KMS-11 (cell line): ENCODE results near the gene UGT1A7.

Source experiments
- H2AFZ ChIP-seq: fragments of 200-600 bp; sonication (generic); 2 replicates; pipeline ENCODE4 v1.6.1; 2016; ENCODE audit warnings: antibody characterized with exemption, mixed run types, low read depth
- H3K27ac ChIP-seq: fragments of 200-600 bp; sonication (generic); 2 replicates; pipeline ENCODE4 v1.6.1; 2016; ENCODE audit warnings: mild to moderate bottlenecking, mixed run types
- H3K27me3 ChIP-seq: fragments of 200-600 bp; sonication (generic); 2 replicates; pipeline ENCODE4 v1.6.1; 2017; ENCODE audit warnings: mild to moderate bottlenecking, low read depth, mixed run types, moderate library complexity; ENCODE audit not compliant: insufficient read depth
- H3K36me3 ChIP-seq: fragments of 200-600 bp; sonication (generic); 2 replicates; pipeline ENCODE4 v1.6.1; 2017; ENCODE audit warnings: mild to moderate bottlenecking, mixed run types; ENCODE audit not compliant: insufficient read depth
- H3K4me1 ChIP-seq: fragments of 200-600 bp; sonication (generic); 2 replicates; pipeline ENCODE4 v1.6.1; 2016; ENCODE audit warnings: mild to moderate bottlenecking, low read depth, mixed run types; ENCODE audit not compliant: poor library complexity, severe bottlenecking
- H3K4me2 ChIP-seq: fragments of 200-600 bp; sonication (generic); 2 replicates; pipeline ENCODE4 v1.7.0; 2016; ENCODE audit warnings: mild to moderate bottlenecking, mixed run types
- H3K4me3 ChIP-seq: fragments of 200-600 bp; sonication (generic); IDR thresholded peaks from 2 replicates; pipeline ENCODE4 v1.6.1; 2017; ENCODE audit warnings: low read depth, low read length, mixed read lengths; ENCODE audit not compliant: insufficient read depth
- H3K79me2 ChIP-seq: fragments of 200-600 bp; sonication (generic); 2 replicates; pipeline ENCODE4 v1.6.1; 2016; ENCODE audit warnings: low read depth, mixed run types; ENCODE audit not compliant: insufficient read depth
- H3K9ac ChIP-seq: fragments of 200-600 bp; sonication (generic); 2 replicates; pipeline ENCODE4 v1.6.1; 2016; ENCODE audit warnings: mild to moderate bottlenecking, mixed run types
- H4K20me1 ChIP-seq: fragments of 200-600 bp; sonication (generic); 2 replicates; pipeline ENCODE4 v1.6.1; 2016; ENCODE audit warnings: mild to moderate bottlenecking, mixed run types; ENCODE audit not compliant: insufficient read depth
- CTCF ChIP-seq: fragments of 200-600 bp; sonication (generic); conservative IDR thresholded peaks from 2 replicates; pipeline ENCODE4 v1.6.1; 2017; ENCODE audit warnings: low read depth, mild to moderate bottlenecking, antibody characterized with exemption, low read length, moderate library complexity, mixed read lengths

UGT1A7 gene

GRCh38 chr2:233803292-233803911 is 121.7 kb downstream of the UGT1A7 start:
- TF ChIP-seq CTCF = no peak
- Histone ChIP-seq H3K27ac (no peak overlapping the region), H3K4me2 (no peak overlapping the region), H4K20me1 (no peaks in the 10 kb centered on the region), H3K36me3 (no peaks in the 10 kb centered on the region), H2AFZ (no peak overlapping the region), H3K9ac (no peak overlapping the region), H3K79me2 (no peaks in the 10 kb centered on the region), H3K4me1 (no peaks in the 10 kb centered on the region), H3K4me3 (no peak overlapping the region), H3K27me3 (no peaks in the 10 kb centered on the region)

GRCh38 chr2:233803994-233804393 is 122.3 kb downstream of the UGT1A7 start:
- H3K79me2 ChIP-seq = no peaks in the 10 kb centered on the region
- no peaks in the 10 kb centered on the region for H3K4me1 ChIP-seq
- H4K20me1 ChIP-seq = no peaks in the 10 kb centered on the region
- no peak overlapping the region for H3K27ac ChIP-seq
- no peak overlapping the region for H3K9ac ChIP-seq
- H2AFZ ChIP-seq = no peak overlapping the region
- H3K36me3 ChIP-seq = no peaks in the 10 kb centered on the region
- TF ChIP-seq CTCF = no peak
- H3K4me2 ChIP-seq = no peak overlapping the region
- no peaks in the 10 kb centered on the region for H3K27me3 ChIP-seq
- no peak overlapping the region for H3K4me3 ChIP-seq

DNA sequence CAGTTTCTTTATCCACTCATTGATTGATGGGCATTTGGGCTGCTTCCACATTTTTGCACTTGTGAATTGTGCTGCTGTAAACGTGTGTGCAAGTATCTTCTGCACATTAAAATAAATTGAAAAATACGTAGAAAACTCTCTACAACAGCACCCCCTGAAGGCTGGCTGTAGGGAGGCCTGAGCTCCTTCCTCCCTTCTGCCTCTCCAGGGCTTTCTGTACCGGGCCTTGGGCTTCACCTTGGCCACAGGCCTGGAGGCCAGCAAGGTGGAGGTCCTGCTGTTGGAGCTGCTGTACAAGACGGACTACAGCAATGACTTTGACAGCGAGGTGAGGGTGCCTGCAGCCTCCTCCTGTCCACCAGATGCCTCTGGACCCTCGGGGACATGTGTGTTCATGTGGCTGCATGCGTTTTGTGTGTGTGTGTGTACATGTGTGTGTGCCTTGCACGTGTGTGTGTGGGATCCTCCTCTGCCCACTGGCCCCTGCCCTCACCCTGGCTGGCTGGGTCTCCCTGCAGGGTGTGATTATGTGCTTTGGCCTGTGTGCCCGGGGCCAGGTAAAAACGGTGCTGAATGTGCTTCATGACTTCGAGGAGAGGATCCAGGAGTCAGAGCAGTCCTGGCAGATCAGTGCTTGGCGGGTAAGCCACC is 125.6 kb downstream of the UGT1A7 start:
- Histone ChIP-seq H3K9ac (no peak overlapping the region), H3K4me2 (no peak overlapping the region), H3K4me1 (no peaks in the 10 kb centered on the region), H3K27ac (no peak overlapping the region), H3K27me3 (no peaks in the 10 kb centered on the region), H3K79me2 (no peaks in the 10 kb centered on the region), H3K4me3 (no peak overlapping the region), H4K20me1 (no peaks in the 10 kb centered on the region), H3K36me3 (no peaks in the 10 kb centered on the region), H2AFZ (no peak overlapping the region)
- TF ChIP-seq CTCF = no peak

- Histone ChIP-seq H3K79me2 (no peaks in the 10 kb centered on the region), H3K36me3 (no peaks in the 10 kb centered on the region), H3K9ac (no peak overlapping the region), H3K27ac (no peak overlapping the region), H3K4me2 (no peak overlapping the region), H3K27me3 (no peaks in the 10 kb centered on the region), H2AFZ (no peak overlapping the region), H3K4me1 (no peaks in the 10 kb centered on the region), H4K20me1 (no peaks in the 10 kb centered on the region), H3K4me3 (no peak overlapping the region)
- no peak for TF ChIP-seq CTCF
Observed at GRCh38 chr2:233807966-233808935, 126.5 kb downstream of the UGT1A7 start.
